GM23338 (cell line): ENCODE data around the gene LRP1B. TPM values are rescaled to one million over a fixed set of nuclear protein-coding genes. Genes with fewer than 3 reads are reported as not detected.

Experiments used
- ATAC-seq: fragments of 200-7000 bp; cut with Tn5 transposase; 3 replicates; pipeline ENCODE4 v1.9.1; 2020
- DNase-seq: peaks from one replicate; pipeline ENCODE4 v3.0.0-alpha.2; 2015; ENCODE audit warnings: low spot score
- H2AFZ ChIP-seq: fragments of 200-600 bp; sonication (generic); 2 replicates; pipeline ENCODE4 v1.8.0; 2016; ENCODE audit warnings: antibody characterized with exemption, mild to moderate bottlenecking, moderate library complexity
- H3F3A ChIP-seq: fragments of 200-600 bp; sonication (generic); replicated peaks from 2 replicates; pipeline ENCODE4 v1.8.0; 2017; ENCODE audit warnings: antibody characterized with exemption, mixed run types, low read depth
- H3K27ac ChIP-seq: fragments of 200-600 bp; sonication (generic); 2 replicates; pipeline ENCODE4 v1.6.1; 2016; ENCODE audit warnings: low read depth
- H3K27me3 ChIP-seq: fragments of 200-600 bp; sonication (generic); 2 replicates; pipeline ENCODE4 v1.8.0; 2016; ENCODE audit warnings: mild to moderate bottlenecking, mixed run types, moderate library complexity; ENCODE audit not compliant: insufficient read depth
- H3K36me3 ChIP-seq: fragments of 200-600 bp; sonication (generic); 2 replicates; pipeline ENCODE4 v1.8.0; 2016; ENCODE audit warnings: mild to moderate bottlenecking; ENCODE audit not compliant: insufficient read depth
- H3K4me1 ChIP-seq: fragments of 200-600 bp; sonication (generic); 2 replicates; pipeline ENCODE4 v1.8.0; 2016; ENCODE audit warnings: mild to moderate bottlenecking, moderate library complexity; ENCODE audit not compliant: insufficient read depth
- H3K4me2 ChIP-seq: fragments of 200-600 bp; sonication (generic); 2 replicates; pipeline ENCODE4 v1.7.1; 2017; ENCODE audit warnings: mixed run types
- H3K4me3 ChIP-seq: fragments of 200-600 bp; sonication (generic); 2 replicates; pipeline ENCODE4 v1.6.1; 2016; ENCODE audit warnings: mixed run types
- H3K79me2 ChIP-seq: fragments of 200-600 bp; sonication (generic); replicated peaks from 2 replicates; pipeline ENCODE4 v1.8.0; 2017; ENCODE audit warnings: mild to moderate bottlenecking; ENCODE audit not compliant: insufficient read depth
- H3K9me2 ChIP-seq: fragments of 200-600 bp; sonication (generic); 2 replicates; pipeline ENCODE4 v1.8.0; 2017; ENCODE audit not compliant: insufficient read depth
- H4K20me1 ChIP-seq: fragments of 200-600 bp; sonication (generic); replicated peaks from 2 replicates; pipeline ENCODE4 v1.8.0; 2017; ENCODE audit warnings: mild to moderate bottlenecking; ENCODE audit not compliant: insufficient read depth
- H3K27ac Mint-ChIP-seq: 2 replicates; pipeline ENCODE4 v1.8.0; 2020; ENCODE audit warnings: inconsistent platforms, mild to moderate bottlenecking, moderate library complexity, mixed read lengths
- H3K27me3 Mint-ChIP-seq: 3 replicates; pipeline ENCODE4 v1.8.0; 2022; ENCODE audit warnings: low read depth, mild to moderate bottlenecking, moderate library complexity, mixed read lengths, inconsistent platforms; ENCODE audit not compliant: insufficient read depth, poor library complexity
- H3K36me3 Mint-ChIP-seq: 3 replicates; pipeline ENCODE4 v1.8.0; 2021; ENCODE audit warnings: low read depth, mild to moderate bottlenecking, inconsistent platforms, moderate library complexity, mixed read lengths
- H3K4me1 Mint-ChIP-seq: 3 replicates; pipeline ENCODE4 v1.8.0; 2020; ENCODE audit warnings: mild to moderate bottlenecking, inconsistent platforms, mixed read lengths
- H3K4me3 Mint-ChIP-seq: 3 replicates; pipeline ENCODE4 v1.8.0; 2021; ENCODE audit warnings: moderate library complexity, mild to moderate bottlenecking, inconsistent platforms, mixed read lengths
- H3K9me3 Mint-ChIP-seq: 3 replicates; pipeline ENCODE4 v1.8.0; 2020; ENCODE audit warnings: moderate library complexity, mild to moderate bottlenecking, inconsistent platforms, mixed read lengths
- ZNF331 ChIP-seq: fragments of 250-450 bp; sonication (Bioruptor Pico); IDR thresholded peaks from 2 replicates; pipeline ENCODE4 v1.5.0; 2020; ENCODE audit warnings: low read depth, mild to moderate bottlenecking, moderate library complexity
- polyA plus RNA-seq: library from polyadenylated mRNA; unstranded; fragments of >200 nt; fragmentation: Nextera tagmentation; extraction: Ambion mirVana; gene quantifications from 2 replicates; pipeline ENCODE4 v1.2.1, GENCODE V29; 2016
- total RNA-seq: library from RNA; depleted of rRNA; stranded (reverse); fragments of >200 nt; shearing (Covaris generic); gene quantifications from 2 replicates; pipeline ENCODE4 v1.2.3, GENCODE V29; 2014
- TF ChIP-seq, protein P1 (sequence below): IDR thresholded peaks from one replicate; pipeline ENCODE4 v1.6.1; 2018; ENCODE audit warnings: antibody characterized with exemption; ENCODE audit not compliant: unreplicated experiment
- TF ChIP-seq, protein P2 (sequence below): fragments of 250-450 bp; sonication (Bioruptor Pico); IDR thresholded peaks from 2 replicates; pipeline ENCODE4 v1.5.0; 2020; ENCODE audit warnings: mild to moderate bottlenecking, moderate library complexity

LRP1B gene
- total and polyA plus RNA-seq, 2 experiments from 2014 or later: 0.15 to 0.97 TPM

DNA sequence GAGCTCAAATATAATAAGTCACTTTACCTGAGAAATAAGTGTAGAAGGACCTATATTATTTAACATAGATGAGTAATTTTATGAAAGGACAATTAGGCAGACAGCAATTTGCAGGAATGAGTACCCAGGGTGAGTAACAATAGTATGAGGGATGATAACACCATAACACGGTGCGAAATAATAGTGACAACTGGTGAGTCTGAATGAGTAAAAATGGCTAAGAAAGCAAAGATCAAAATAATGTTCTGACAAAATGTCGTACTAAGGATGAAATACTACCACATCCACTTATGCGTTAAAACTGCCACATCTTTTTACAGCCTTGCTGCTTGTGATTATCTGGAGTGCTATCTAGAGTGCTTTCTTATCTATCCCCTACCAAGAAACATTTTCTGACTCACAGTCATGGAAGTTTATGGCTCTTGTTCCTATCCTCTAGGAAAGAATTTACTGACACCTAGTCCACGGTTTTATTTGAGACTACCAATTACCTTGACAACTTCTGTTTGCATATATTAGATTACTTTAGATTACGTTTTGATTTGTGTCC, 929.7 kb downstream of the LRP1B start:
- Mint-ChIP-seq H3K4me3 (no peak overlapping the region), H3K4me1 (no peaks in the 10 kb centered on the region)
- H3K4me3 ChIP-seq: no peak overlapping the region

More for the DNA sequence above, 929.7 kb downstream of the LRP1B start:
- no peaks in the 10 kb centered on the region for H3K27me3 ChIP-seq
- H3K79me2 ChIP-seq: no peaks in the 10 kb centered on the region
- DNase-seq (no peak), ATAC-seq (no peak)
- H4K20me1 ChIP-seq: no peaks in the 10 kb centered on the region
- no peaks in the 10 kb centered on the region for H3K9me3 Mint-ChIP-seq
- H3K4me2 ChIP-seq: no peak overlapping the region
- no peaks in the 10 kb centered on the region for H3F3A ChIP-seq
- H3K36me3 Mint-ChIP-seq: no peaks in the 10 kb centered on the region
- no peaks in the 10 kb centered on the region for H3K27me3 Mint-ChIP-seq
- no peaks in the 10 kb centered on the region for H3K9me2 ChIP-seq
- H2AFZ ChIP-seq: no peak overlapping the region
- no peaks in the 10 kb centered on the region for H3K4me1 ChIP-seq
- TF ChIP-seq, protein P1, sequence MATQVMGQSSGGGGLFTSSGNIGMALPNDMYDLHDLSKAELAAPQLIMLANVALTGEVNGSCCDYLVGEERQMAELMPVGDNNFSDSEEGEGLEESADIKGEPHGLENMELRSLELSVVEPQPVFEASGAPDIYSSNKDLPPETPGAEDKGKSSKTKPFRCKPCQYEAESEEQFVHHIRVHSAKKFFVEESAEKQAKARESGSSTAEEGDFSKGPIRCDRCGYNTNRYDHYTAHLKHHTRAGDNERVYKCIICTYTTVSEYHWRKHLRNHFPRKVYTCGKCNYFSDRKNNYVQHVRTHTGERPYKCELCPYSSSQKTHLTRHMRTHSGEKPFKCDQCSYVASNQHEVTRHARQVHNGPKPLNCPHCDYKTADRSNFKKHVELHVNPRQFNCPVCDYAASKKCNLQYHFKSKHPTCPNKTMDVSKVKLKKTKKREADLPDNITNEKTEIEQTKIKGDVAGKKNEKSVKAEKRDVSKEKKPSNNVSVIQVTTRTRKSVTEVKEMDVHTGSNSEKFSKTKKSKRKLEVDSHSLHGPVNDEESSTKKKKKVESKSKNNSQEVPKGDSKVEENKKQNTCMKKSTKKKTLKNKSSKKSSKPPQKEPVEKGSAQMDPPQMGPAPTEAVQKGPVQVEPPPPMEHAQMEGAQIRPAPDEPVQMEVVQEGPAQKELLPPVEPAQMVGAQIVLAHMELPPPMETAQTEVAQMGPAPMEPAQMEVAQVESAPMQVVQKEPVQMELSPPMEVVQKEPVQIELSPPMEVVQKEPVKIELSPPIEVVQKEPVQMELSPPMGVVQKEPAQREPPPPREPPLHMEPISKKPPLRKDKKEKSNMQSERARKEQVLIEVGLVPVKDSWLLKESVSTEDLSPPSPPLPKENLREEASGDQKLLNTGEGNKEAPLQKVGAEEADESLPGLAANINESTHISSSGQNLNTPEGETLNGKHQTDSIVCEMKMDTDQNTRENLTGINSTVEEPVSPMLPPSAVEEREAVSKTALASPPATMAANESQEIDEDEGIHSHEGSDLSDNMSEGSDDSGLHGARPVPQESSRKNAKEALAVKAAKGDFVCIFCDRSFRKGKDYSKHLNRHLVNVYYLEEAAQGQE: no peak
- TF ChIP-seq, protein P2, sequence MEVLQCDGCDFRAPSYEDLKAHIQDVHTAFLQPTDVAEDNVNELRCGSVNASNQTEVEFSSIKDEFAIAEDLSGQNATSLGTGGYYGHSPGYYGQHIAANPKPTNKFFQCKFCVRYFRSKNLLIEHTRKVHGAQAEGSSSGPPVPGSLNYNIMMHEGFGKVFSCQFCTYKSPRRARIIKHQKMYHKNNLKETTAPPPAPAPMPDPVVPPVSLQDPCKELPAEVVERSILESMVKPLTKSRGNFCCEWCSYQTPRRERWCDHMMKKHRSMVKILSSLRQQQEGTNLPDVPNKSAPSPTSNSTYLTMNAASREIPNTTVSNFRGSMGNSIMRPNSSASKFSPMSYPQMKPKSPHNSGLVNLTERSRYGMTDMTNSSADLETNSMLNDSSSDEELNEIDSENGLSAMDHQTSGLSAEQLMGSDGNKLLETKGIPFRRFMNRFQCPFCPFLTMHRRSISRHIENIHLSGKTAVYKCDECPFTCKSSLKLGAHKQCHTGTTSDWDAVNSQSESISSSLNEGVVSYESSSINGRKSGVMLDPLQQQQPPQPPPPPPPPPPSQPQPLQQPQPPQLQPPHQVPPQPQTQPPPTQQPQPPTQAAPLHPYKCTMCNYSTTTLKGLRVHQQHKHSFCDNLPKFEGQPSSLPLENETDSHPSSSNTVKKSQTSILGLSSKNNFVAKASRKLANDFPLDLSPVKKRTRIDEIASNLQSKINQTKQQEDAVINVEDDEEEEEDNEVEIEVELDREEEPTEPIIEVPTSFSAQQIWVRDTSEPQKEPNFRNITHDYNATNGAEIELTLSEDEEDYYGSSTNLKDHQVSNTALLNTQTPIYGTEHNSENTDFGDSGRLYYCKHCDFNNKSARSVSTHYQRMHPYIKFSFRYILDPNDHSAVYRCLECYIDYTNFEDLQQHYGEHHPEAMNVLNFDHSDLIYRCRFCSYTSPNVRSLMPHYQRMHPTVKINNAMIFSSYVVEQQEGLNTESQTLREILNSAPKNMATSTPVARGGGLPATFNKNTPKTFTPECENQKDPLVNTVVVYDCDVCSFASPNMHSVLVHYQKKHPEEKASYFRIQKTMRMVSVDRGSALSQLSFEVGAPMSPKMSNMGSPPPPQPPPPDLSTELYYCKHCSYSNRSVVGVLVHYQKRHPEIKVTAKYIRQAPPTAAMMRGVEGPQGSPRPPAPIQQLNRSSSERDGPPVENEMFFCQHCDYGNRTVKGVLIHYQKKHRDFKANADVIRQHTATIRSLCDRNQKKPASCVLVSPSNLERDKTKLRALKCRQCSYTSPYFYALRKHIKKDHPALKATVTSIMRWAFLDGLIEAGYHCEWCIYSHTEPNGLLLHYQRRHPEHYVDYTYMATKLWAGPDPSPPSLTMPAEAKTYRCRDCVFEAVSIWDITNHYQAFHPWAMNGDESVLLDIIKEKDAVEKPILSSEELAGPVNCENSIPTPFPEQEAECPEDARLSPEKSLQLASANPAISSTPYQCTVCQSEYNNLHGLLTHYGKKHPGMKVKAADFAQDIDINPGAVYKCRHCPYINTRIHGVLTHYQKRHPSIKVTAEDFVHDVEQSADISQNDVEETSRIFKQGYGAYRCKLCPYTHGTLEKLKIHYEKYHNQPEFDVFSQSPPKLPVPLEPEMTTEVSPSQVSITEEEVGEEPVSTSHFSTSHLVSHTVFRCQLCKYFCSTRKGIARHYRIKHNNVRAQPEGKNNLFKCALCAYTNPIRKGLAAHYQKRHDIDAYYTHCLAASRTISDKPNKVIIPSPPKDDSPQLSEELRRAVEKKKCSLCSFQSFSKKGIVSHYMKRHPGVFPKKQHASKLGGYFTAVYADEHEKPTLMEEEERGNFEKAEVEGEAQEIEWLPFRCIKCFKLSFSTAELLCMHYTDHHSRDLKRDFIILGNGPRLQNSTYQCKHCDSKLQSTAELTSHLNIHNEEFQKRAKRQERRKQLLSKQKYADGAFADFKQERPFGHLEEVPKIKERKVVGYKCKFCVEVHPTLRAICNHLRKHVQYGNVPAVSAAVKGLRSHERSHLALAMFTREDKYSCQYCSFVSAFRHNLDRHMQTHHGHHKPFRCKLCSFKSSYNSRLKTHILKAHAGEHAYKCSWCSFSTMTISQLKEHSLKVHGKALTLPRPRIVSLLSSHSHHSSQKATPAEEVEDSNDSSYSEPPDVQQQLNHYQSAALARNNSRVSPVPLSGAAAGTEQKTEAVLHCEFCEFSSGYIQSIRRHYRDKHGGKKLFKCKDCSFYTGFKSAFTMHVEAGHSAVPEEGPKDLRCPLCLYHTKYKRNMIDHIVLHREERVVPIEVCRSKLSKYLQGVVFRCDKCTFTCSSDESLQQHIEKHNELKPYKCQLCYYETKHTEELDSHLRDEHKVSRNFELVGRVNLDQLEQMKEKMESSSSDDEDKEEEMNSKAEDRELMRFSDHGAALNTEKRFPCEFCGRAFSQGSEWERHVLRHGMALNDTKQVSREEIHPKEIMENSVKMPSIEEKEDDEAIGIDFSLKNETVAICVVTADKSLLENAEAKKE (CRISPR knock-in tag): no peak
- no peak for TF ChIP-seq ZNF331 (CRISPR knock-in tag)
- no peak overlapping the region for H3K27ac Mint-ChIP-seq
- no peak overlapping the region for H3K27ac ChIP-seq
- no peaks in the 10 kb centered on the region for H3K36me3 ChIP-seq
